Measurements from ENCODE around the gene GPS2. TPM values are rescaled to one million over a fixed set of nuclear protein-coding genes. Genes with fewer than 3 reads are reported as not detected.
A peak's percentile ranks its signal among the peaks of the same experiment; 100 is the strongest.

Gene GPS2
- total RNA-seq, 1 experiment from 2014 or later = 61.1 TPM

- intact Hi-C loops (cut with micrococcal nuclease; ENCODE audit: unreplicated experiment) = no loop called here
- Mint-ChIP-seq H3K9me3 (ENCODE audit: low read depth, unreplicated experiment) (no peaks in the 10 kb centered on the region), H3K27me3 (ENCODE audit: unreplicated experiment) (no peaks in the 10 kb centered on the region), H3K27ac (ENCODE audit: unreplicated experiment) (peak overlapping the region; percentile 14), H3K36me3 (ENCODE audit: insufficient read depth, unreplicated experiment) (peaks cover 81% of the 10 kb centered on the region), H3K4me1 (ENCODE audit: low read depth, unreplicated experiment) (peaks cover 32% of the 10 kb centered on the region), H3K4me3 (ENCODE audit: low read depth, unreplicated experiment) (peak overlapping the region; percentile 81)
- TF ChIP-seq CTCF (IDR thresholded peaks at IDR 0.05; ENCODE audit: unreplicated experiment) = no peak
- BruUV-seq (replicated peaks) = no TSS peak
- DNase-seq = no peak
- CTCF ChIA-PET = no interaction called here
Observed at GRCh38 chr17:7309628-7310027, 5.5 kb downstream of the GPS2 start.

- peak overlapping the region; percentile 81 for H3K4me3 Mint-ChIP-seq (ENCODE audit: low read depth, unreplicated experiment)
- BruUV-seq (replicated peaks) = TSS peak; percentile 71
- peaks cover 73% of the 10 kb centered on the region for H3K36me3 Mint-ChIP-seq (ENCODE audit: insufficient read depth, unreplicated experiment)
- H3K27me3 Mint-ChIP-seq (ENCODE audit: unreplicated experiment) = no peaks in the 10 kb centered on the region
- CTCF ChIA-PET = no interaction called here
- H3K9me3 Mint-ChIP-seq (ENCODE audit: low read depth, unreplicated experiment) = no peaks in the 10 kb centered on the region
- intact Hi-C loops (cut with micrococcal nuclease; ENCODE audit: unreplicated experiment) = no loop called here
- H3K4me1 Mint-ChIP-seq (ENCODE audit: low read depth, unreplicated experiment) = peaks cover 26% of the 10 kb centered on the region
- no peak for TF ChIP-seq CTCF (IDR thresholded peaks at IDR 0.05; ENCODE audit: unreplicated experiment)
- peak; percentile 74 for DNase-seq
- peak overlapping the region; percentile 65 for H3K27ac Mint-ChIP-seq (ENCODE audit: unreplicated experiment)
Observed at GRCh38 chr17:7308625-7309433, 6.3 kb downstream of the GPS2 start.

- TF ChIP-seq CTCF (IDR thresholded peaks at IDR 0.05; ENCODE audit: unreplicated experiment) = no peak
- peaks cover 26% of the 10 kb centered on the region for H3K4me1 Mint-ChIP-seq (ENCODE audit: low read depth, unreplicated experiment)
- CTCF ChIA-PET = no interaction called here
- H3K4me3 Mint-ChIP-seq (ENCODE audit: low read depth, unreplicated experiment) = peak overlapping the region; percentile 81
- intact Hi-C loops (cut with micrococcal nuclease; ENCODE audit: unreplicated experiment) = no loop called here
- H3K27ac Mint-ChIP-seq (ENCODE audit: unreplicated experiment) = peak overlapping the region; percentile 97
- peaks cover 64% of the 10 kb centered on the region for H3K36me3 Mint-ChIP-seq (ENCODE audit: insufficient read depth, unreplicated experiment)
- peak; percentile 48 for DNase-seq
- no TSS peak for BruUV-seq (replicated peaks)
- no peaks in the 10 kb centered on the region for H3K27me3 Mint-ChIP-seq (ENCODE audit: unreplicated experiment)
- H3K9me3 Mint-ChIP-seq (ENCODE audit: low read depth, unreplicated experiment) = no peaks in the 10 kb centered on the region
Observed at GRCh38 chr17:7307686-7308624, 7.2 kb downstream of the GPS2 start.

- intact Hi-C loops (cut with micrococcal nuclease; ENCODE audit: unreplicated experiment) = no loop called here
- Mint-ChIP-seq H3K27ac (ENCODE audit: unreplicated experiment) (peak within 1 kb of the TSS; percentile 97), H3K4me1 (ENCODE audit: low read depth, unreplicated experiment) (peaks cover 26% of the 10 kb centered on the region), H3K9me3 (ENCODE audit: low read depth, unreplicated experiment) (no peaks in the 10 kb centered on the region), H3K4me3 (ENCODE audit: low read depth, unreplicated experiment) (peak within 1 kb of the TSS; percentile 81), H3K36me3 (ENCODE audit: insufficient read depth, unreplicated experiment) (peaks cover 55% of the 10 kb centered on the region), H3K27me3 (ENCODE audit: unreplicated experiment) (no peaks in the 10 kb centered on the region)
- DNase-seq = peak; percentile 97
- CTCF ChIA-PET = no interaction called here
- BruUV-seq (replicated peaks) = TSS peak; percentile 21
- no peak for TF ChIP-seq CTCF (IDR thresholded peaks at IDR 0.05; ENCODE audit: unreplicated experiment)
Observed at GRCh38 chr17:7306911-7307685, 8.1 kb downstream of the GPS2 start, which contains the start of gene EIF5A. EIF5A (plus strand) TSS chr17:7307628; CDS start chr17:7309636, 2,008 bp downstream.

Measured in Calu3 (cell line).